ENCODE data around the gene TMEM117. TPM values are rescaled to one million over a fixed set of nuclear protein-coding genes. Genes with fewer than 3 reads are reported as not detected.
A peak's percentile ranks its signal among the peaks of the same experiment; 100 is the strongest.

The TMEM117 gene
- 3.7 TPM for polyA plus RNA-seq (2012; ENCODE audit: missing spikeins)

- TF ChIP-seq POLR2A (IDR thresholded peaks at IDR 0.05; ENCODE audit: low read depth, low read length) = peak; percentile 70; the same call in 1 of the 2 replicates
- TF ChIP-seq POLR2AphosphoS5 (IDR thresholded peaks at IDR 0.05; ENCODE audit: low read depth, low read length) = 0 out of 2 replicates have a peak, but pooled peaks have one; percentile 34
- TF ChIP-seq TAF1 (IDR thresholded peaks at IDR 0.05; ENCODE audit: borderline replicate concordance, low read depth, low read length) = peak; percentile 28; the same call in 1 of the 2 replicates
- peak; percentile 59 for DNase-seq (ENCODE audit: insufficient read length)
- peak; percentile 78 for FAIRE-seq
Observed at GRCh38 chr12:43835656-43836474, at the start of gene TMEM117. Gene TMEM117, plus strand, starts transcription at chr12:43836081.

GRCh38 chr12:43786899-43787693 lies 48.8 kb upstream of the TMEM117 start:
- DNase-seq (ENCODE audit: insufficient read length) = no peak
- TF ChIP-seq POLR2A (IDR thresholded peaks at IDR 0.05; ENCODE audit: low read depth, low read length) (no peak), TAF1 (IDR thresholded peaks at IDR 0.05; ENCODE audit: borderline replicate concordance, low read depth, low read length) (no peak), POLR2AphosphoS5 (IDR thresholded peaks at IDR 0.05; ENCODE audit: low read depth, low read length) (no peak)
- FAIRE-seq = no peak

- no peak for TF ChIP-seq TAF1 (IDR thresholded peaks at IDR 0.05; ENCODE audit: borderline replicate concordance, low read depth, low read length)
- no peak for TF ChIP-seq POLR2A (IDR thresholded peaks at IDR 0.05; ENCODE audit: low read depth, low read length)
- TF ChIP-seq POLR2AphosphoS5 (IDR thresholded peaks at IDR 0.05; ENCODE audit: low read depth, low read length) = no peak
- peak; percentile 27 for FAIRE-seq
- no peak for DNase-seq (ENCODE audit: insufficient read length)
Observed at GRCh38 chr12:43789941-43790340, 45.9 kb upstream of the TMEM117 start.

GRCh38 chr12:43795716-43796280 lies 40.1 kb upstream of the TMEM117 start:
- no peak for DNase-seq (ENCODE audit: insufficient read length)
- TF ChIP-seq POLR2AphosphoS5 (IDR thresholded peaks at IDR 0.05; ENCODE audit: low read depth, low read length) (no peak), TAF1 (IDR thresholded peaks at IDR 0.05; ENCODE audit: borderline replicate concordance, low read depth, low read length) (no peak), POLR2A (IDR thresholded peaks at IDR 0.05; ENCODE audit: low read depth, low read length) (no peak)
- no peak for FAIRE-seq

- TF ChIP-seq POLR2A (IDR thresholded peaks at IDR 0.05; ENCODE audit: low read depth, low read length) = no peak
- no peak for TF ChIP-seq POLR2AphosphoS5 (IDR thresholded peaks at IDR 0.05; ENCODE audit: low read depth, low read length)
- TF ChIP-seq TAF1 (IDR thresholded peaks at IDR 0.05; ENCODE audit: borderline replicate concordance, low read depth, low read length) = no peak
- FAIRE-seq = no peak
Observed at GRCh38 chr12:43797561-43798217, 38.2 kb upstream of the TMEM117 start.

GRCh38 chr12:43805149-43805859 lies 30.6 kb upstream of the TMEM117 start:
- DNase-seq (ENCODE audit: insufficient read length) = no peak
- TF ChIP-seq POLR2A (IDR thresholded peaks at IDR 0.05; ENCODE audit: low read depth, low read length) = no peak
- TF ChIP-seq POLR2AphosphoS5 (IDR thresholded peaks at IDR 0.05; ENCODE audit: low read depth, low read length) = no peak
- no peak for TF ChIP-seq TAF1 (IDR thresholded peaks at IDR 0.05; ENCODE audit: borderline replicate concordance, low read depth, low read length)

More at GRCh38 chr12:43797561-43798217, 38.2 kb upstream of the TMEM117 start:
- DNase-seq (ENCODE audit: insufficient read length) = no peak

GRCh38 chr12:43805860-43806736 lies 29.8 kb upstream of the TMEM117 start, which contains the start of gene TWF1:
Gene TWF1, minus strand, starts transcription at chr12:43806317. Its CDS starts 72 bp downstream, at chr12:43806245.
- peak; percentile 64; the same call in 1 of the 2 replicates for TF ChIP-seq TAF1 (IDR thresholded peaks at IDR 0.05; ENCODE audit: borderline replicate concordance, low read depth, low read length)
- peak; percentile 89 for TF ChIP-seq POLR2A (IDR thresholded peaks at IDR 0.05; ENCODE audit: low read depth, low read length)
- peak; percentile 77 for TF ChIP-seq POLR2AphosphoS5 (IDR thresholded peaks at IDR 0.05; ENCODE audit: low read depth, low read length)
- peak; percentile 78 for DNase-seq (ENCODE audit: insufficient read length)
- peak; percentile 92 for FAIRE-seq

More at GRCh38 chr12:43805149-43805859, 30.6 kb upstream of the TMEM117 start:
- FAIRE-seq = peak; percentile 46

- FAIRE-seq (peak; percentile 33), DNase-seq (ENCODE audit: insufficient read length) (no peak)
- TF ChIP-seq POLR2AphosphoS5 (IDR thresholded peaks at IDR 0.05; ENCODE audit: low read depth, low read length) (no peak), POLR2A (IDR thresholded peaks at IDR 0.05; ENCODE audit: low read depth, low read length) (no peak), TAF1 (IDR thresholded peaks at IDR 0.05; ENCODE audit: borderline replicate concordance, low read depth, low read length) (no peak)
Observed at GRCh38 chr12:43806737-43807072, 29.2 kb upstream of the TMEM117 start.

- no peak for DNase-seq (ENCODE audit: insufficient read length)
- FAIRE-seq = no peak
- TF ChIP-seq POLR2AphosphoS5 (IDR thresholded peaks at IDR 0.05; ENCODE audit: low read depth, low read length) (no peak), TAF1 (IDR thresholded peaks at IDR 0.05; ENCODE audit: borderline replicate concordance, low read depth, low read length) (no peak), POLR2A (IDR thresholded peaks at IDR 0.05; ENCODE audit: low read depth, low read length) (no peak)
Observed at GRCh38 chr12:43807386-43807785, 28.5 kb upstream of the TMEM117 start.

Measured in GM12892 (cell line).